WTC11 (cell line): ENCODE results near the gene C1QTNF1. TPM values are rescaled to one million over a fixed set of nuclear protein-coding genes. Genes with fewer than 3 reads are reported as not detected.

Experiments
- ATAC-seq: fragments of 200-7000 bp; cut with Tn5 transposase; 2 replicates; pipeline ENCODE4 v1.10.0; 2021; ENCODE audit warnings: mild to moderate bottlenecking, moderate library complexity
- CTCF ChIA-PET: fragments of 300-600 bp; sonication (Branson Sonifier 250); formaldehyde crosslinking; loops from one replicate; lab custom pipeline; 2021; ENCODE audit warnings: antibody characterized with exemption; lab: Charles Lee
- POLR2A ChIA-PET: fragments of 350-600 bp; sonication (Branson Sonifier 250); formaldehyde crosslinking; loops from one replicate; lab custom pipeline; 2021; ENCODE audit warnings: antibody characterized with exemption; lab: Charles Lee
- DNase-seq: peaks from one replicate; pipeline ENCODE4 v3.0.0; 2021; ENCODE audit warnings: low spot score
- H3K27ac Mint-ChIP-seq: 2 replicates; pipeline ENCODE4 v1.8.0; 2021; ENCODE audit warnings: mixed read lengths
- H3K27me3 Mint-ChIP-seq: 2 replicates; pipeline ENCODE4 v1.8.0; 2021; ENCODE audit warnings: low read depth, mild to moderate bottlenecking, moderate library complexity, mixed read lengths
- H3K36me3 Mint-ChIP-seq: 2 replicates; pipeline ENCODE4 v1.8.0; 2021; ENCODE audit warnings: mixed read lengths
- H3K4me1 Mint-ChIP-seq: 2 replicates; pipeline ENCODE4 v1.8.0; 2022; ENCODE audit warnings: mixed read lengths
- H3K4me3 Mint-ChIP-seq: 2 replicates; pipeline ENCODE4 v1.8.0; 2021; ENCODE audit warnings: mild to moderate bottlenecking, moderate library complexity, mixed read lengths
- H3K9me3 Mint-ChIP-seq: 2 replicates; pipeline ENCODE4 v1.8.0; 2021; ENCODE audit warnings: mixed read lengths
- CBFB ChIP-seq: sonication (generic); formaldehyde crosslinking; IDR thresholded peaks from 2 replicates; pipeline ENCODE4 v1.8.1; 2022; ENCODE audit warnings: mild to moderate bottlenecking, low read depth, missing genetic modification reagents
- CREB1 ChIP-seq: sonication (generic); formaldehyde crosslinking; IDR thresholded peaks from 2 replicates; pipeline ENCODE4 v1.8.0; 2023; ENCODE audit warnings: mild to moderate bottlenecking, missing genetic modification reagents
- EMX1 ChIP-seq: fragments of 250-450 bp; sonication (Bioruptor Pico); IDR thresholded peaks from 2 replicates; pipeline ENCODE4 v1.8.0; 2021; ENCODE audit warnings: mild to moderate bottlenecking
- ETV6 ChIP-seq: sonication (generic); formaldehyde crosslinking; IDR thresholded peaks from 2 replicates; pipeline ENCODE4 v1.8.1; 2022; ENCODE audit warnings: mild to moderate bottlenecking, missing genetic modification reagents
- GRHL2 ChIP-seq: fragments of 250-450 bp; sonication (Bioruptor Pico); IDR thresholded peaks from 2 replicates; pipeline ENCODE4 v1.8.0; 2022; ENCODE audit warnings: mild to moderate bottlenecking, moderate library complexity; ENCODE audit not compliant: insufficient replicate concordance, severe bottlenecking
- KAT7 ChIP-seq: sonication (generic); formaldehyde crosslinking; IDR thresholded peaks from 2 replicates; pipeline ENCODE4 v1.8.1; 2023; ENCODE audit warnings: missing genetic modification reagents, mild to moderate bottlenecking, borderline replicate concordance
- PRRX2 ChIP-seq: fragments of 250-450 bp; sonication (Bioruptor Pico); IDR thresholded peaks from 2 replicates; pipeline ENCODE4 v1.8.0; 2021; ENCODE audit warnings: mild to moderate bottlenecking
- RELA ChIP-seq: sonication (generic); formaldehyde crosslinking; IDR thresholded peaks from 2 replicates; pipeline ENCODE4 v1.8.1; 2022; ENCODE audit warnings: missing genetic modification reagents, mild to moderate bottlenecking, borderline replicate concordance
- ZBTB21 ChIP-seq: sonication (generic); formaldehyde crosslinking; IDR thresholded peaks from 2 replicates; pipeline ENCODE4 v1.8.1; 2023; ENCODE audit warnings: mild to moderate bottlenecking, missing genetic modification reagents, borderline replicate concordance
- ZNF396 ChIP-seq: fragments of 250-450 bp; sonication (Bioruptor Pico); IDR thresholded peaks from 2 replicates; pipeline ENCODE4 v1.8.0; 2021; ENCODE audit warnings: mild to moderate bottlenecking, moderate library complexity, borderline replicate concordance
- total RNA-seq: library from RNA; stranded (reverse); gene quantifications from 3 replicates; pipeline ENCODE4 v1.2.3, GENCODE V29; 2021
- TF ChIP-seq, protein P1 (sequence below): fragments of 250-450 bp; sonication (Bioruptor Pico); IDR thresholded peaks from 2 replicates; pipeline ENCODE4 v1.9.0; 2021; ENCODE audit warnings: moderate library complexity, mild to moderate bottlenecking, inconsistent platforms, borderline replicate concordance
- TF ChIP-seq, protein P2 (sequence below): fragments of 250-450 bp; sonication (Bioruptor Pico); IDR thresholded peaks from 2 replicates; pipeline ENCODE4 v1.9.0; 2021; ENCODE audit warnings: mild to moderate bottlenecking, borderline replicate concordance
- TF ChIP-seq, protein P3 (sequence below): sonication (generic); formaldehyde crosslinking; IDR thresholded peaks from 2 replicates; pipeline ENCODE4 v1.8.0; 2023; ENCODE audit warnings: missing genetic modification reagents, mild to moderate bottlenecking, borderline replicate concordance
- TF ChIP-seq, protein P4 (sequence below): sonication (generic); formaldehyde crosslinking; IDR thresholded peaks from 2 replicates; pipeline ENCODE4 v1.8.1; 2022; ENCODE audit warnings: missing genetic modification reagents, borderline replicate concordance
- TF ChIP-seq, protein P5 (sequence below): sonication (generic); formaldehyde crosslinking; IDR thresholded peaks from 2 replicates; pipeline ENCODE4 v1.8.1; 2022; ENCODE audit warnings: mild to moderate bottlenecking, missing genetic modification reagents, moderate library complexity, borderline replicate concordance
- TF ChIP-seq, protein P6 (sequence below): fragments of 250-450 bp; sonication (Bioruptor Pico); conservative IDR thresholded peaks from 2 replicates; pipeline ENCODE4 v1.9.0; 2021; ENCODE audit warnings: mild to moderate bottlenecking

Gene C1QTNF1
- total RNA-seq, 1 experiment from 2014 or later = 1.7 TPM

DNA sequence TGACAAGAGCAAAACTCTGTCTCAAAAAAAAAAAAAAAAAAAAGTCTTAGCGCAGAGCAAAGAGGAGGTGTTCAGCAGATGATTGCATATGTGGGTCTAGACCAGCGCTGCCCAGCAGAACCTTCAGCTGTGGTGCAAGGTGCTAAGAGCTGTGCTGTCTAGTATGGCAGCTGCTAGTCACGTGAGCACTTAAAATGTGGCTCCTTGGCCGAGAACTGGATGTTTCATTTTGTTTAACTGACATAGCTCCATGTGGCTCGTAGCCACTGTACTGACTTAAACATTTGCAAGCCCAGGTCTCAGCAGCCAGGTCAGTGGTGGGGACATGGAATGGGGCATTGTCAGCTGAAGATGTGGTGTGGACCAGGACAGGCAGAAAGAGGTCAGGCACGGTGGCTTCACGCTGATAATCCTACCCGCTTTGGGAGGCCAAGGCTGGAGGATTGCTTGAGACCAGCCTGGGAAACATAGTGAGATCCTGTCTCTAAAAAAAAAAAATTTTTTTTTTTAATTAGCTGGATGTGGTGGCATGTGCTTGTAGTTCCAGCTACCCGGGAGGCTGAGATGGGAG is 9.2 kb downstream of the C1QTNF1 start:
- Mint-ChIP-seq H3K4me1 (peaks cover 6% of the 10 kb centered on the region; the same call in 1 of the 2 replicates), H3K9me3 (no peaks in the 10 kb centered on the region), H3K36me3 (no peaks in the 10 kb centered on the region), H3K4me3 (no peak overlapping the region), H3K27ac (no peak overlapping the region), H3K27me3 (peaks cover 23% of the 10 kb centered on the region)
- ChIA-PET POLR2A (no interaction called here), CTCF (interaction anchor here (0.9 to 3.8 kb wide), 5 partner anchors 8 to 167 kb away, joined by 3 to 31 read pairs (median 5); partner anchors contain the start of gene CANT1)
- ATAC-seq (no peak), DNase-seq (no peak)
- TF ChIP-seq, protein P1, sequence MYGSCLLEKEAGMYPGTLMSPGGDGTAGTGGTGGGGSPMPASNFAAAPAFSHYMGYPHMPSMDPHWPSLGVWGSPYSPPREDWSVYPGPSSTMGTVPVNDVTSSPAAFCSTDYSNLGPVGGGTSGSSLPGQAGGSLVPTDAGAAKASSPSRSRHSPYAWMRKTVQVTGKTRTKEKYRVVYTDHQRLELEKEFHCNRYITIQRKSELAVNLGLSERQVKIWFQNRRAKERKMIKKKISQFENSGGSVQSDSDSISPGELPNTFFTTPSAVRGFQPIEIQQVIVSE (CRISPR knock-in tag) = no peak
- TF ChIP-seq PRRX2 (CRISPR knock-in tag) = no peak
- TF ChIP-seq, protein P2, sequence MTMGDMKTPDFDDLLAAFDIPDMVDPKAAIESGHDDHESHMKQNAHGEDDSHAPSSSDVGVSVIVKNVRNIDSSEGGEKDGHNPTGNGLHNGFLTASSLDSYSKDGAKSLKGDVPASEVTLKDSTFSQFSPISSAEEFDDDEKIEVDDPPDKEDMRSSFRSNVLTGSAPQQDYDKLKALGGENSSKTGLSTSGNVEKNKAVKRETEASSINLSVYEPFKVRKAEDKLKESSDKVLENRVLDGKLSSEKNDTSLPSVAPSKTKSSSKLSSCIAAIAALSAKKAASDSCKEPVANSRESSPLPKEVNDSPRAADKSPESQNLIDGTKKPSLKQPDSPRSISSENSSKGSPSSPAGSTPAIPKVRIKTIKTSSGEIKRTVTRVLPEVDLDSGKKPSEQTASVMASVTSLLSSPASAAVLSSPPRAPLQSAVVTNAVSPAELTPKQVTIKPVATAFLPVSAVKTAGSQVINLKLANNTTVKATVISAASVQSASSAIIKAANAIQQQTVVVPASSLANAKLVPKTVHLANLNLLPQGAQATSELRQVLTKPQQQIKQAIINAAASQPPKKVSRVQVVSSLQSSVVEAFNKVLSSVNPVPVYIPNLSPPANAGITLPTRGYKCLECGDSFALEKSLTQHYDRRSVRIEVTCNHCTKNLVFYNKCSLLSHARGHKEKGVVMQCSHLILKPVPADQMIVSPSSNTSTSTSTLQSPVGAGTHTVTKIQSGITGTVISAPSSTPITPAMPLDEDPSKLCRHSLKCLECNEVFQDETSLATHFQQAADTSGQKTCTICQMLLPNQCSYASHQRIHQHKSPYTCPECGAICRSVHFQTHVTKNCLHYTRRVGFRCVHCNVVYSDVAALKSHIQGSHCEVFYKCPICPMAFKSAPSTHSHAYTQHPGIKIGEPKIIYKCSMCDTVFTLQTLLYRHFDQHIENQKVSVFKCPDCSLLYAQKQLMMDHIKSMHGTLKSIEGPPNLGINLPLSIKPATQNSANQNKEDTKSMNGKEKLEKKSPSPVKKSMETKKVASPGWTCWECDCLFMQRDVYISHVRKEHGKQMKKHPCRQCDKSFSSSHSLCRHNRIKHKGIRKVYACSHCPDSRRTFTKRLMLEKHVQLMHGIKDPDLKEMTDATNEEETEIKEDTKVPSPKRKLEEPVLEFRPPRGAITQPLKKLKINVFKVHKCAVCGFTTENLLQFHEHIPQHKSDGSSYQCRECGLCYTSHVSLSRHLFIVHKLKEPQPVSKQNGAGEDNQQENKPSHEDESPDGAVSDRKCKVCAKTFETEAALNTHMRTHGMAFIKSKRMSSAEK = no peak
- TF ChIP-seq, protein P3, sequence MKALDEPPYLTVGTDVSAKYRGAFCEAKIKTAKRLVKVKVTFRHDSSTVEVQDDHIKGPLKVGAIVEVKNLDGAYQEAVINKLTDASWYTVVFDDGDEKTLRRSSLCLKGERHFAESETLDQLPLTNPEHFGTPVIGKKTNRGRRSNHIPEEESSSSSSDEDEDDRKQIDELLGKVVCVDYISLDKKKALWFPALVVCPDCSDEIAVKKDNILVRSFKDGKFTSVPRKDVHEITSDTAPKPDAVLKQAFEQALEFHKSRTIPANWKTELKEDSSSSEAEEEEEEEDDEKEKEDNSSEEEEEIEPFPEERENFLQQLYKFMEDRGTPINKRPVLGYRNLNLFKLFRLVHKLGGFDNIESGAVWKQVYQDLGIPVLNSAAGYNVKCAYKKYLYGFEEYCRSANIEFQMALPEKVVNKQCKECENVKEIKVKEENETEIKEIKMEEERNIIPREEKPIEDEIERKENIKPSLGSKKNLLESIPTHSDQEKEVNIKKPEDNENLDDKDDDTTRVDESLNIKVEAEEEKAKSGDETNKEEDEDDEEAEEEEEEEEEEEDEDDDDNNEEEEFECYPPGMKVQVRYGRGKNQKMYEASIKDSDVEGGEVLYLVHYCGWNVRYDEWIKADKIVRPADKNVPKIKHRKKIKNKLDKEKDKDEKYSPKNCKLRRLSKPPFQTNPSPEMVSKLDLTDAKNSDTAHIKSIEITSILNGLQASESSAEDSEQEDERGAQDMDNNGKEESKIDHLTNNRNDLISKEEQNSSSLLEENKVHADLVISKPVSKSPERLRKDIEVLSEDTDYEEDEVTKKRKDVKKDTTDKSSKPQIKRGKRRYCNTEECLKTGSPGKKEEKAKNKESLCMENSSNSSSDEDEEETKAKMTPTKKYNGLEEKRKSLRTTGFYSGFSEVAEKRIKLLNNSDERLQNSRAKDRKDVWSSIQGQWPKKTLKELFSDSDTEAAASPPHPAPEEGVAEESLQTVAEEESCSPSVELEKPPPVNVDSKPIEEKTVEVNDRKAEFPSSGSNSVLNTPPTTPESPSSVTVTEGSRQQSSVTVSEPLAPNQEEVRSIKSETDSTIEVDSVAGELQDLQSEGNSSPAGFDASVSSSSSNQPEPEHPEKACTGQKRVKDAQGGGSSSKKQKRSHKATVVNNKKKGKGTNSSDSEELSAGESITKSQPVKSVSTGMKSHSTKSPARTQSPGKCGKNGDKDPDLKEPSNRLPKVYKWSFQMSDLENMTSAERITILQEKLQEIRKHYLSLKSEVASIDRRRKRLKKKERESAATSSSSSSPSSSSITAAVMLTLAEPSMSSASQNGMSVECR = no peak
- TF ChIP-seq, protein P4, sequence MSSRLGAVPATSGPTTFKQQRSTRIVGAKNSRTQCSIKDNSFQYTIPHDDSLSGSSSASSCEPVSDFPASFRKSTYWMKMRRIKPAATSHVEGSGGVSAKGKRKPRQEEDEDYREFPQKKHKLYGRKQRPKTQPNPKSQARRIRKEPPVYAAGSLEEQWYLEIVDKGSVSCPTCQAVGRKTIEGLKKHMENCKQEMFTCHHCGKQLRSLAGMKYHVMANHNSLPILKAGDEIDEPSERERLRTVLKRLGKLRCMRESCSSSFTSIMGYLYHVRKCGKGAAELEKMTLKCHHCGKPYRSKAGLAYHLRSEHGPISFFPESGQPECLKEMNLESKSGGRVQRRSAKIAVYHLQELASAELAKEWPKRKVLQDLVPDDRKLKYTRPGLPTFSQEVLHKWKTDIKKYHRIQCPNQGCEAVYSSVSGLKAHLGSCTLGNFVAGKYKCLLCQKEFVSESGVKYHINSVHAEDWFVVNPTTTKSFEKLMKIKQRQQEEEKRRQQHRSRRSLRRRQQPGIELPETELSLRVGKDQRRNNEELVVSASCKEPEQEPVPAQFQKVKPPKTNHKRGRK = no peak

DNA sequence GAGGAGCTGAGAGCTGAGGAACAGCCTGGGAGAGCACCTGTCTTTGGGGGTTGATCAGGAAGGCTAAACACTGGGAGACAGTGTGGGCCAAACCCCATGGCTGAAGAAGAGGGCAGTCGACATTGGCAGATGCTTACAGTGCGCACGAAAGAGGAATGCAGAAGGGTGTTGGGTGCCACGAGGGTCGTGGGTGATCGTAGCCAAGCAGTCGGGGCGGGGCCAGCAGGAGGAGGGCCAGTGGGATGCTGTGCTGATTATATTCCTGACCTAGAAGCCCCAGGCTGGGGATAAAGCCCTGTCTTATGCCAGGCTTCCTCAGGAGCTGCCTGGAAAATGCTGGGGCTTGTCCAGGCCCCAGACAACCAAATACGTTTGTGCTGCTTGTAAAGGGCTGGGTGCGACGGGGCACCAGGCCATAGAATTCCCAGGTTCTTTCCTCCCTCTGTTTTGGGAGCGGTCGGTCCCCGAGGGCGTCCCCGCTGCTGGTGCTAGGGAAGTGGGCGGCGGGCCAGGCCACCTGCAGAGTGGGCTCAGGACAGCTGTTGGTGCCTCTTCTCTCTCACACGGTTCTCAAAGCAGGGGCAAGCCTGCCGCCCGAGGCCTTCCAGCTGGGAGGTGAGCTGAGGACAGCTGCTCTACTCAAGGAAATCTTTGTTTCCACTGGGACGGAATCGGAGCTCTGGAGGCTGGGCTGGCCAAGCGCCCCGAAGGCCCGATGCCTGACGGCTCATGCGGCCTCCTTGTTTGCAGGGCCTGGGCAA is 10.0 kb downstream of the C1QTNF1 start:
- Mint-ChIP-seq H3K27me3 (peaks cover 24% of the 10 kb centered on the region), H3K36me3 (no peaks in the 10 kb centered on the region), H3K9me3 (no peaks in the 10 kb centered on the region), H3K4me1 (peaks cover 6% of the 10 kb centered on the region; the same call in 1 of the 2 replicates), H3K27ac (no peak overlapping the region), H3K4me3 (no peak overlapping the region)
- ATAC-seq (no peak), DNase-seq (no peak)
- ChIA-PET CTCF (interaction anchor here (1.3 to 3.8 kb wide), 3 partner anchors 8 to 168 kb away, joined by 3 to 31 read pairs (median 17); no protein-coding TSS in a partner anchor), POLR2A (no interaction called here)
- TF ChIP-seq EMX1 (no peak), ETV6 (CRISPR knock-in tag) (no peak), CBFB (CRISPR knock-in tag) (no peak), CREB1 (CRISPR knock-in tag) (no peak), GRHL2 (CRISPR knock-in tag) (no peak), ZNF396 (CRISPR knock-in tag) (no peak), KAT7 (CRISPR knock-in tag) (no peak), RELA (CRISPR knock-in tag) (no peak), ZBTB21 (CRISPR knock-in tag) (no peak)
- TF ChIP-seq, protein P5, sequence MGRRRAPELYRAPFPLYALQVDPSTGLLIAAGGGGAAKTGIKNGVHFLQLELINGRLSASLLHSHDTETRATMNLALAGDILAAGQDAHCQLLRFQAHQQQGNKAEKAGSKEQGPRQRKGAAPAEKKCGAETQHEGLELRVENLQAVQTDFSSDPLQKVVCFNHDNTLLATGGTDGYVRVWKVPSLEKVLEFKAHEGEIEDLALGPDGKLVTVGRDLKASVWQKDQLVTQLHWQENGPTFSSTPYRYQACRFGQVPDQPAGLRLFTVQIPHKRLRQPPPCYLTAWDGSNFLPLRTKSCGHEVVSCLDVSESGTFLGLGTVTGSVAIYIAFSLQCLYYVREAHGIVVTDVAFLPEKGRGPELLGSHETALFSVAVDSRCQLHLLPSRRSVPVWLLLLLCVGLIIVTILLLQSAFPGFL (CRISPR knock-in tag) = no peak
- TF ChIP-seq, protein P6, sequence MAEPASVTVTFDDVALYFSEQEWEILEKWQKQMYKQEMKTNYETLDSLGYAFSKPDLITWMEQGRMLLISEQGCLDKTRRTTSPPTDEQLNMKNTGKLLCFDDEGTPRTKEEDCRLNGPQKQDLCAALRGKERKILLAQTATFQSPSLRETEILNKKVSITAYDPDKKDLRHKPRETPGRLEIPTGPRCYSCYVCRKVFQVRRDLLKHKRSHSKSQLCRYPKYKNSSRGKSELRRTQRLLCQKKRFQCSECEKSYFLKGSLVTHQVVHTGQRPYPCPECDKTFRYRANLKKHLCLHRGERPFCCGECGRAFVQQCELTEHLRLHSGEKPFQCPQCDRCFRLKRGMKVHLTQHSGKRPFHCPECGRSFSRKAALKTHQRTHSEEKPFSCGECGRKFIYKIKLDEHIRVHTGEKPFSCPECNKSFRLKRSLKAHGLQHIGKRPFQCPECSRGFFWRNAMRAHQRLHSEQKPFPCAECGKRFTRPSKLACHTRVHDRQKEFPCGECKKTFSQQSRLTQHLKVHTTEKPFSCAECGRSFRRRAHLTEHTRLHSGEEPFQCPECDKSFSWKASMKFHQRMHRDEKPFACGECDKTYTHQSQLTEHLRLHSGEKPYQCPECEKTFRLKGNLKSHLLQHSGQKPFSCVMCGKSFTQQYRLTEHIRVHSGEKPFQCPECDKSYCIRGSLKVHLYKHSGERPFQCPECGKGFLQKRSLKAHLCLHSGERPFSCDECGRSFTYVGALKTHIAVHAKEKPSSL = no peak
